HepG2 (cell line): Measurements from ENCODE around the gene NT5C1B. TPM values are rescaled to one million over a fixed set of nuclear protein-coding genes. Genes with fewer than 3 reads are reported as not detected.

ENCODE experiments used
- CBX5 ChIP-seq: sonication (generic); formaldehyde crosslinking; IDR thresholded peaks from 2 replicates; pipeline ENCODE4 v1.4.0; 2020; ENCODE audit warnings: missing genetic modification reagents, borderline replicate concordance
- CCDC6 ChIP-seq: sonication (generic); formaldehyde crosslinking; IDR thresholded peaks from 2 replicates; pipeline ENCODE4 v1.8.1; 2022; ENCODE audit warnings: mild to moderate bottlenecking, missing genetic modification reagents, moderate library complexity
- FOXA1 ChIP-seq, 2 experiments: fragments of 450-650 bp in 1 of 2; sonication (generic) in 1 of 2; formaldehyde crosslinking in 1 of 2; IDR thresholded peaks; 2 replicates each; pipeline versions ENCODE4 v1.4.0 to v1.6.1; 2016 to 2020; ENCODE audit warnings: missing genetic modification reagents in 1 of 2
- FOXK2 ChIP-seq: fragments of 450-650 bp; IDR thresholded peaks from 2 replicates; pipeline ENCODE4 v1.6.1; 2016
- FOXP4 ChIP-seq: sonication (generic); formaldehyde crosslinking; IDR thresholded peaks from 2 replicates; pipeline ENCODE4 v1.4.0; 2020; ENCODE audit warnings: missing genetic modification reagents
- GATA4 ChIP-seq: sonication (generic); IDR thresholded peaks from 2 replicates; pipeline ENCODE4 v1.6.1; 2016; ENCODE audit warnings: antibody characterized with exemption, low read depth, borderline replicate concordance
- HBP1 ChIP-seq: IDR thresholded peaks from 2 replicates; pipeline ENCODE4 v1.6.1; 2016; ENCODE audit warnings: low read depth, control low read depth
- HES4 ChIP-seq: sonication (generic); formaldehyde crosslinking; IDR thresholded peaks from 2 replicates; pipeline ENCODE4 v1.9.0; 2021; ENCODE audit warnings: mild to moderate bottlenecking, missing genetic modification reagents, borderline replicate concordance
- MTERF4 ChIP-seq: sonication (generic); formaldehyde crosslinking; IDR thresholded peaks from 2 replicates; pipeline ENCODE4 v1.8.0; 2023; ENCODE audit warnings: mild to moderate bottlenecking, missing genetic modification reagents
- MYNN ChIP-seq: sonication (generic); formaldehyde crosslinking; IDR thresholded peaks from 2 replicates; pipeline ENCODE4 v1.4.0; 2020; ENCODE audit warnings: mild to moderate bottlenecking, low read depth, missing genetic modification reagents
- NFRKB ChIP-seq: fragments of 450-650 bp; IDR thresholded peaks from 2 replicates; pipeline ENCODE4 v1.6.1; 2017
- REXO4 ChIP-seq: sonication (generic); formaldehyde crosslinking; IDR thresholded peaks from 2 replicates; pipeline ENCODE4 v1.8.0; 2022; ENCODE audit warnings: missing genetic modification reagents, mild to moderate bottlenecking, borderline replicate concordance
- SETDB1 ChIP-seq: sonication (generic); formaldehyde crosslinking; IDR thresholded peaks from 2 replicates; pipeline ENCODE4 v1.5.1; 2020; ENCODE audit warnings: missing genetic modification reagents, mild to moderate bottlenecking, borderline replicate concordance
- SNRNP70 ChIP-seq: fragments of 200-400 bp; formaldehyde crosslinking; IDR thresholded peaks from 2 replicates; pipeline ENCODE4 v1.6.1; 2017; ENCODE audit warnings: mild to moderate bottlenecking, low read depth, low read length, moderate library complexity
- STAT6 ChIP-seq: sonication (generic); formaldehyde crosslinking; IDR thresholded peaks from 2 replicates; pipeline ENCODE4 v1.4.0; 2020; ENCODE audit warnings: missing genetic modification reagents, mild to moderate bottlenecking, borderline replicate concordance
- ZMAT3 ChIP-seq: sonication (generic); formaldehyde crosslinking; conservative IDR thresholded peaks from 2 replicates; pipeline ENCODE4 v1.7.0; 2021; ENCODE audit warnings: missing genetic modification reagents
- ZNF235 ChIP-seq: sonication (generic); formaldehyde crosslinking; IDR thresholded peaks from 2 replicates; pipeline ENCODE4 v1.8.1; 2023; ENCODE audit warnings: mild to moderate bottlenecking, missing genetic modification reagents, borderline replicate concordance
- ZNF644 ChIP-seq: IDR thresholded peaks from 2 replicates; pipeline ENCODE4 v1.6.1; 2016; ENCODE audit warnings: low read depth
- ZNF652 ChIP-seq: IDR thresholded peaks from 2 replicates; pipeline ENCODE4 v1.6.1; 2016; ENCODE audit warnings: low read depth, borderline replicate concordance
- ZNF850 ChIP-seq: sonication (generic); formaldehyde crosslinking; conservative IDR thresholded peaks from 2 replicates; pipeline ENCODE4 v1.9.0; 2021; ENCODE audit warnings: mild to moderate bottlenecking, missing genetic modification reagents
- ZSCAN25 ChIP-seq: sonication (generic); formaldehyde crosslinking; IDR thresholded peaks from 2 replicates; pipeline ENCODE4 v1.8.0; 2022; ENCODE audit warnings: mild to moderate bottlenecking, missing genetic modification reagents
- polyA plus RNA-seq, 8 experiments: library from polyadenylated mRNA; depleted of rRNA in 3 of 8; stranded (reverse) in 7 of 8; unstranded in 1 of 8; fragments of >200 nt; fragmentation: Illumina TruSeq in 4 of 8; extraction: Trizol in 4 of 8; gene quantifications; 2 replicates each; pipeline versions ENCODE4 v1.2.1 to v1.2.3, GENCODE V29; 2011 to 2016; ENCODE audit warnings: low read depth in 4 of 8, missing spikeins in 1 of 8, mixed read lengths in 1 of 8; ENCODE audit not compliant: insufficient read depth in 1 of 8
- total RNA-seq, 5 experiments: library from RNA; depleted of rRNA; stranded (reverse); fragments of >200 nt; fragmentation: Illumina TruSeq; extraction: Trizol; gene quantifications; 2 replicates each; pipeline ENCODE4 v1.2.3, GENCODE V29; 2016; ENCODE audit warnings: low read depth in 1 of 5

The NT5C1B gene
- total and polyA plus RNA-seq, 2 of the 13 experiments (the other 11 are each of a cell fraction or from before 2014, with no cell fraction given), result not detected

- TF ChIP-seq STAT6 (CRISPR knock-in tag) (peak; percentile 68; the same call in 1 of the 2 replicates), ZNF644 (CRISPR knock-in tag) (no peak), ZMAT3 (CRISPR knock-in tag) (no peak; the same call in 1 of the 2 replicates), SETDB1 (CRISPR knock-in tag) (no peak), REXO4 (CRISPR knock-in tag) (0 out of 2 replicates have a peak, but pooled peaks have one; percentile 84), GATA4 (no peak), HBP1 (CRISPR knock-in tag) (no peak), FOXP4 (CRISPR knock-in tag) (peak; percentile 48; the same call in 1 of the 2 replicates), NFRKB (no peak), CBX5 (CRISPR knock-in tag) (peak; percentile 55; the same call in 1 of the 2 replicates), FOXK2 (no peak), HES4 (CRISPR knock-in tag) (peak; percentile 98), ZNF652 (CRISPR knock-in tag) (no peak; the same call in 1 of the 2 replicates), ZNF235 (CRISPR knock-in tag) (peak; percentile 96; the same call in 1 of the 2 replicates), MTERF4 (peak; percentile 80), ZNF850 (CRISPR knock-in tag) (peak; percentile 94; the same call in 1 of the 2 replicates), FOXA1 (IDR thresholded peaks at IDR 0.05) (no peak), FOXA1 (CRISPR knock-in tag; IDR thresholded peaks at IDR 0.05) (peak; percentile 21; the same call in 1 of the 2 replicates), ZSCAN25 (CRISPR knock-in tag) (no peak; the same call in 1 of the 2 replicates), CCDC6 (CRISPR knock-in tag) (peak; percentile 68; the same call in 1 of the 2 replicates), SNRNP70 (no peak), MYNN (CRISPR knock-in tag) (no peak)
Observed at GRCh38 chr2:18560031-18560796, 29.2 kb downstream of the NT5C1B start, which contains the start of gene RDH14 (continued).
